GM12878 (cell line): Measurements from ENCODE around the gene KRTAP5-7.

Experiments
- CBX5 ChIP-seq: sonication (generic); IDR thresholded peaks from 2 replicates; pipeline ENCODE4 v1.6.1; 2016; ENCODE audit warnings: low read depth, moderate library complexity, mild to moderate bottlenecking, inconsistent platforms
- CREM ChIP-seq: IDR thresholded peaks from 2 replicates; pipeline ENCODE4 v1.6.1; 2014; ENCODE audit warnings: antibody characterized with exemption, low read depth
- CTCF ChIP-seq, 3 experiments: IDR thresholded peaks in 2 of 3; conservative IDR thresholded peaks in 1 of 3; 2 replicates each; pipeline ENCODE4 v1.5.1; 2011; ENCODE audit warnings: low read depth in 3 of 3, low read length in 3 of 3, mild to moderate bottlenecking in 3 of 3, control low read depth in 2 of 3, moderate library complexity in 2 of 3, inconsistent platforms in 1 of 3, mixed read lengths in 1 of 3; ENCODE audit not compliant: control insufficient read depth in 2 of 3, insufficient read depth in 1 of 3; ENCODE audit errors: extremely low read depth in 1 of 3
- FOXK2 ChIP-seq: fragments of 450-650 bp; IDR thresholded peaks from 2 replicates; pipeline ENCODE4 v1.6.1; 2017; ENCODE audit warnings: mild to moderate bottlenecking, moderate library complexity
- MEF2A ChIP-seq: IDR thresholded peaks from 2 replicates; pipeline ENCODE4 v1.6.1; 2011; ENCODE audit warnings: low read depth, mild to moderate bottlenecking, low read length, moderate library complexity; ENCODE audit not compliant: insufficient read depth
- NFYA ChIP-seq: IDR thresholded peaks from 2 replicates; pipeline ENCODE4 v1.6.1; 2011; ENCODE audit warnings: low read depth, mild to moderate bottlenecking, low read length, improper control_type of control experiment, borderline replicate concordance
- REST ChIP-seq: IDR thresholded peaks from 2 replicates; pipeline ENCODE4 v1.6.1; 2012; ENCODE audit warnings: mild to moderate bottlenecking, low read depth, low read length
- SIN3A ChIP-seq: IDR thresholded peaks from 2 replicates; pipeline ENCODE4 v1.6.1; 2012; ENCODE audit warnings: low read depth, low read length, improper control_type of control experiment
- SMARCA5 ChIP-seq: fragments of 450-650 bp; IDR thresholded peaks from 2 replicates; pipeline ENCODE4 v1.6.1; 2017; ENCODE audit warnings: mild to moderate bottlenecking
- ZSCAN29 ChIP-seq: fragments of 450-650 bp; IDR thresholded peaks from 2 replicates; pipeline ENCODE4 v1.6.1; 2017; ENCODE audit warnings: mild to moderate bottlenecking, moderate library complexity

DNA sequence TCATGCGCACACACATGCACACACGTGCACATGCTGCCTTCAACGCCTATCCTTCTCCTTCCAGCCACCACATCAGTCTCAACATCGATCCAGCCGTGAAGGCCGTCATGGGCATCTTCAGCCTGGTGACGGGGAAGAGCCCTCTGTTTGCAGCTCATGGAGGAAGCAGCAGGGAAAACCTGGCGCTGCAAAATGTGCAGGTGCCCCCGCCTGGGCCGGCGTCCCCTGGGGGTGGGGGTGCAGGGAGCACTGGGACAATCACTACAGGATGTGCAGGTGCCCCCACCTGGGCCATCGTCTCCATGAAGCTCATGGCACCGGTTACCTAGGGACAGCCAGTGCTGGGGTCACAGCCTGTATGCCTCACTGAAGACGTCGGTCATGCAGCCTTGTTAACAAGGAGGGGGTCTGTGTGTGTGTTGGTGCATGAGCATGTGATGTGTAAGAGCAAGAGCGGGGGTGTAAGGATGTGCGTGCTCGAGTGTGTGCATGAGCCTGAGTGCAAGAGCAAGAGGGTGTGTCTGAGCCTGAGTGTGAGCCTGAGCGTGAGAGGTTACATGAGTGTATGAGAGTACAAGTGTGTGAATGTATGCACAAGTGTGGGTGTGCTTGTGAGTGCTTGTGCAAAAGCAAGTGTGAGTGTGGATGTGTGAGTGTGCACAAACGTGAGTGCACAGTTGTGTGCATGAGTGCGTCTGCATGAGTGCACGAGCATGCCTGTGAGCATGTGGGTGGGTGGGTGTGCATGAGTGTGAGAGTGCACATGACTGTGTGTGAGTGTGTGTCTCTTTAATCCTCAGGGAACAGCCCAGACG, 42.6 kb upstream of the KRTAP5-7 start:
- TF ChIP-seq NFYA (no peak), REST (no peak), CBX5 (no peak), SMARCA5 (no peak), CREM (no peak), MEF2A (no peak), SIN3A (no peak), FOXK2 (no peak), ZSCAN29 (no peak), CTCF (IDR thresholded peaks at IDR 0.05 in 2 of 3, conservative IDR thresholded peaks at IDR 0.05 in 1 of 3; ENCODE audit: control insufficient read depth in 2 of 3, extremely low read depth in 1 of 3, insufficient read depth in 1 of 3, low read depth in 3 of 3, low read length in 3 of 3) (no peak)
